HG03469 (cell line): ENCODE results near the gene NFKBIZ.

Experiments
- ATAC-seq: cut with Tn5 transposase; IDR thresholded peaks from one replicate; pipeline ENCODE4 v1.9.1; 2021; ENCODE audit warnings: mild to moderate bottlenecking, moderate library complexity, moderate number of reproducible peaks; ENCODE audit not compliant: unreplicated experiment

NFKBIZ gene

GRCh38 chr3:101825904-101826445 lies 23.3 kb upstream of the NFKBIZ start:
- ATAC-seq: no peak

GRCh38 chr3:101827211-101828174 lies 21.8 kb upstream of the NFKBIZ start:
- peak; percentile 77 for ATAC-seq

GRCh38 chr3:101828276-101828675 lies 21.0 kb upstream of the NFKBIZ start:
- ATAC-seq: no peak

- ATAC-seq: peak; percentile 35
Observed at GRCh38 chr3:101828691-101829436, 20.4 kb upstream of the NFKBIZ start.

GRCh38 chr3:101829437-101829830 lies 19.9 kb upstream of the NFKBIZ start:
- ATAC-seq: no peak

- ATAC-seq: no peak
Observed at GRCh38 chr3:101829874-101830273, 19.4 kb upstream of the NFKBIZ start.

- no peak for ATAC-seq
Observed at GRCh38 chr3:101833446-101833974, 15.8 kb upstream of the NFKBIZ start.

- no peak for ATAC-seq
Observed at GRCh38 chr3:101835676-101836075, 13.6 kb upstream of the NFKBIZ start.

GRCh38 chr3:101836160-101836559 lies 13.2 kb upstream of the NFKBIZ start:
- ATAC-seq: no peak

- ATAC-seq: no peak
Observed at GRCh38 chr3:101836652-101837598, 12.4 kb upstream of the NFKBIZ start.

- no peak for ATAC-seq
Observed at GRCh38 chr3:101838691-101839090, 10.6 kb upstream of the NFKBIZ start.

GRCh38 chr3:101840066-101840465 lies 9.2 kb upstream of the NFKBIZ start:
- ATAC-seq: no peak

GRCh38 chr3:101842245-101842934 lies 6.9 kb upstream of the NFKBIZ start:
- ATAC-seq: no peak

- ATAC-seq: no peak
Observed at GRCh38 chr3:101842935-101843330, 6.4 kb upstream of the NFKBIZ start.

- no peak for ATAC-seq
Observed at GRCh38 chr3:101845425-101845824, 3.9 kb upstream of the NFKBIZ start.

GRCh38 chr3:101846709-101847108 lies 2.6 kb upstream of the NFKBIZ start:
- no peak for ATAC-seq

- no peak for ATAC-seq
Observed at GRCh38 chr3:101847328-101847727, 2.0 kb upstream of the NFKBIZ start.

GRCh38 chr3:101848326-101848725 lies 988 bp upstream of the NFKBIZ start:
- ATAC-seq: no peak

- ATAC-seq: peak; percentile 17
Observed at GRCh38 chr3:101849714-101850245, 466 bp downstream of the NFKBIZ start.
